ENCODE results near the gene RNF207.

GRCh38 chr1:6258675-6259074 is 52.8 kb downstream of the RNF207 start:
- TF ChIP-seq CTCF (IDR thresholded peaks at IDR 0.05), result no peak
- no peak for TF ChIP-seq POLR2A (IDR thresholded peaks at IDR 0.05)
